ENCODE data around the gene ZNF431. TPM values are rescaled to one million over a fixed set of nuclear protein-coding genes. Genes with fewer than 3 reads are reported as not detected.

Gene ZNF431
- total RNA-seq, 1 experiment from 2014 or later, result 9.2 TPM

- Histone ChIP-seq H3F3A (ENCODE audit: low read length, unreplicated experiment) (no peaks in the 10 kb centered on the region), H3K4me2 (ENCODE audit: low read length) (no peak overlapping the region), H4K20me1 (ENCODE audit: low read length) (no peaks in the 10 kb centered on the region), H3K4me3 (ENCODE audit: low read length) (no peak overlapping the region), H3K27ac (ENCODE audit: low read length) (no peak overlapping the region), H3K9ac (ENCODE audit: low read length) (no peak overlapping the region), H3K79me2 (ENCODE audit: low read length) (no peaks in the 10 kb centered on the region), H3K9me3 (ENCODE audit: low read length) (no peaks in the 10 kb centered on the region), H3K4me1 (ENCODE audit: insufficient read depth, low read length) (no peaks in the 10 kb centered on the region), H3K36me3 (ENCODE audit: low read depth, low read length) (no peaks in the 10 kb centered on the region; the same call in 1 of the 2 replicates), H2AFZ (ENCODE audit: low read length) (no peak overlapping the region), H3K9me2 (replicated peaks; ENCODE audit: low read length) (no peaks in the 10 kb centered on the region), H3K27me3 (ENCODE audit: low read length) (no peaks in the 10 kb centered on the region)
- no peak for TF ChIP-seq CTCF (conservative IDR thresholded peaks at IDR 0.05; ENCODE audit: low read depth, low read length)
- TF ChIP-seq EZH2phosphoT487 (IDR thresholded peaks at IDR 0.05; ENCODE audit: borderline replicate concordance, low read length), result no peak
- no peak for TF ChIP-seq EZH2 (IDR thresholded peaks at IDR 0.05; ENCODE audit: low read length, unreplicated experiment)
- ATAC-seq, result no peak
- intact Hi-C loops (cut with micrococcal nuclease), result no loop called here
- no TSS peak for BruUV-seq (replicated peaks)
- ChIA-PET POLR2A (ENCODE audit: unreplicated experiment) (no interaction called here), CTCF (no interaction called here)
- DNase-seq, result no peak
Observed at GRCh38 chr19:21133633-21134032, 8.2 kb upstream of the ZNF431 start.

GRCh38 chr19:21134934-21135366, 6.9 kb upstream of the ZNF431 start:
- no peak overlapping the region for H3K9ac ChIP-seq (ENCODE audit: low read length)
- no peak for DNase-seq
- H3K4me2 ChIP-seq (ENCODE audit: low read length), result no peak overlapping the region
- ChIA-PET POLR2A (ENCODE audit: unreplicated experiment) (no interaction called here), CTCF (no interaction called here)
- no peaks in the 10 kb centered on the region for H3K4me1 ChIP-seq (ENCODE audit: insufficient read depth, low read length)
- no peak overlapping the region for H3K27ac ChIP-seq (ENCODE audit: low read length)
- TF ChIP-seq EZH2 (IDR thresholded peaks at IDR 0.05; ENCODE audit: low read length, unreplicated experiment), result no peak
- no peak for TF ChIP-seq EZH2phosphoT487 (IDR thresholded peaks at IDR 0.05; ENCODE audit: borderline replicate concordance, low read length)
- TF ChIP-seq CTCF (conservative IDR thresholded peaks at IDR 0.05; ENCODE audit: low read depth, low read length), result no peak
- H3K9me3 ChIP-seq (ENCODE audit: low read length), result no peaks in the 10 kb centered on the region
- no peaks in the 10 kb centered on the region for H3K36me3 ChIP-seq (ENCODE audit: low read depth, low read length)
- ATAC-seq, result no peak
- H3F3A ChIP-seq (ENCODE audit: low read length, unreplicated experiment), result no peaks in the 10 kb centered on the region
- H4K20me1 ChIP-seq (ENCODE audit: low read length), result no peaks in the 10 kb centered on the region
- no peak overlapping the region for H2AFZ ChIP-seq (ENCODE audit: low read length)
- no peaks in the 10 kb centered on the region for H3K27me3 ChIP-seq (ENCODE audit: low read length)
- intact Hi-C loops (cut with micrococcal nuclease), result no loop called here
- BruUV-seq (replicated peaks), result no TSS peak
- no peak overlapping the region for H3K4me3 ChIP-seq (ENCODE audit: low read length)
- H3K79me2 ChIP-seq (ENCODE audit: low read length), result no peaks in the 10 kb centered on the region
- H3K9me2 ChIP-seq (replicated peaks; ENCODE audit: low read length), result no peaks in the 10 kb centered on the region

- no peaks in the 10 kb centered on the region for H3K36me3 ChIP-seq (ENCODE audit: low read depth, low read length)
- CTCF ChIA-PET, result no interaction called here
- ATAC-seq, result no peak
Observed at GRCh38 chr19:21135433-21135832, 6.4 kb upstream of the ZNF431 start.

More at GRCh38 chr19:21135433-21135832, 6.4 kb upstream of the ZNF431 start:
- no peaks in the 10 kb centered on the region for H3K9me2 ChIP-seq (replicated peaks; ENCODE audit: low read length)
- H3K4me2 ChIP-seq (ENCODE audit: low read length), result no peak overlapping the region
- no peak for TF ChIP-seq EZH2phosphoT487 (IDR thresholded peaks at IDR 0.05; ENCODE audit: borderline replicate concordance, low read length)
- TF ChIP-seq CTCF (conservative IDR thresholded peaks at IDR 0.05; ENCODE audit: low read depth, low read length), result no peak
- TF ChIP-seq EZH2 (IDR thresholded peaks at IDR 0.05; ENCODE audit: low read length, unreplicated experiment), result no peak
- DNase-seq, result no peak
- no peaks in the 10 kb centered on the region for H4K20me1 ChIP-seq (ENCODE audit: low read length)
- no peaks in the 10 kb centered on the region for H3F3A ChIP-seq (ENCODE audit: low read length, unreplicated experiment)
- H3K9me3 ChIP-seq (ENCODE audit: low read length), result no peaks in the 10 kb centered on the region
- no peak overlapping the region for H3K27ac ChIP-seq (ENCODE audit: low read length)
- intact Hi-C loops (cut with micrococcal nuclease), result no loop called here
- H2AFZ ChIP-seq (ENCODE audit: low read length), result no peak overlapping the region
- no peak overlapping the region for H3K9ac ChIP-seq (ENCODE audit: low read length)
- no peaks in the 10 kb centered on the region for H3K4me1 ChIP-seq (ENCODE audit: insufficient read depth, low read length)
- no peak overlapping the region for H3K4me3 ChIP-seq (ENCODE audit: low read length)
- no TSS peak for BruUV-seq (replicated peaks)
- POLR2A ChIA-PET (ENCODE audit: unreplicated experiment), result no interaction called here
- no peaks in the 10 kb centered on the region for H3K79me2 ChIP-seq (ENCODE audit: low read length)
- no peaks in the 10 kb centered on the region for H3K27me3 ChIP-seq (ENCODE audit: low read length)

All from PC-3 (cell line).